GM12878 (cell line): Measurements from ENCODE around the gene MTFR1L. TPM values are rescaled to one million over a fixed set of nuclear protein-coding genes. Genes with fewer than 3 reads are reported as not detected.

ENCODE experiments used
- ATAC-seq: fragments of 200-7000 bp; cut with Tn5 transposase; 3 replicates; pipeline ENCODE4 v1.9.1; 2020; ENCODE audit warnings: mild to moderate bottlenecking, moderate library complexity
- BruUV-seq: library from RNA; stranded (reverse); fragments of 400-500 nt; replicated peaks from 2 replicates; lab custom pipeline; 2021; lab: Mats Ljungman, UMichigan
- CTCF ChIA-PET: fragments of 300-600 bp; sonication (Branson Sonifier 250); formaldehyde crosslinking; extraction: SDS; loops from one replicate; lab custom pipeline; 2021; ENCODE audit warnings: inconsistent platforms; lab: Yijun Ruan, JAX
- POLR2A ChIA-PET: fragments of 350-600 bp; formaldehyde crosslinking; extraction: SDS; loops from one replicate; lab custom pipeline; 2021; ENCODE audit warnings: inconsistent platforms; lab: Charles Lee
- RAD21 ChIA-PET: fragments of 300-600 bp; sonication (Branson Sonifier 250); formaldehyde crosslinking; loops from one replicate; lab custom pipeline; 2023; ENCODE audit warnings: antibody characterized with exemption; ENCODE audit not compliant: unreplicated experiment; lab: Charles Lee
- SMC1A ChIA-PET: fragments of 300-600 bp; sonication (Branson Sonifier 250); formaldehyde crosslinking; loops from one replicate; lab custom pipeline; 2023; ENCODE audit not compliant: unreplicated experiment, uncharacterized antibody; lab: Charles Lee
- DNase-seq: peaks from one replicate; pipeline ENCODE4 v3.0.0-alpha.2; 2011; ENCODE audit warnings: low read depth, low spot score
- FAIRE-seq: peaks from 3 replicates; lab custom pipeline; 2011; peaks lifted over from hg19 to GRCh38; lab: Jason Lieb, UNC
- H2AFZ ChIP-seq: 2 replicates; pipeline ENCODE4 v1.6.0; 2011; ENCODE audit warnings: low read depth, low read length, control low read depth; ENCODE audit not compliant: control insufficient read depth
- H3K27ac ChIP-seq: 2 replicates; pipeline ENCODE4 v1.5.1; 2011; ENCODE audit warnings: control low read depth; ENCODE audit not compliant: control insufficient read depth, insufficient read depth
- H3K27me3 ChIP-seq, 2 experiments: replicated peaks in 1 of 2; 2 replicates each; pipeline versions ENCODE4 v1.6.0 to v1.6.1; 2011; ENCODE audit warnings: low read length in 1 of 2; ENCODE audit not compliant: control insufficient read depth in 2 of 2, insufficient read depth in 2 of 2
- H3K36me3 ChIP-seq, 2 experiments: 2 replicates each; pipeline ENCODE4 v1.5.1; 2011; ENCODE audit warnings: low read length in 1 of 2; ENCODE audit not compliant: control insufficient read depth in 2 of 2, insufficient read depth in 2 of 2
- H3K4me1 ChIP-seq: 2 replicates; pipeline ENCODE4 v1.6.1; 2011; ENCODE audit warnings: mild to moderate bottlenecking, low read length, moderate library complexity, mixed read lengths; ENCODE audit not compliant: control insufficient read depth, insufficient read depth
- H3K4me2 ChIP-seq: 2 replicates; pipeline ENCODE4 v1.6.0; 2011; ENCODE audit warnings: control low read depth; ENCODE audit not compliant: control insufficient read depth, insufficient read depth
- H3K4me3 ChIP-seq: fragments of 200-600 bp; sonication (generic); 2 replicates; pipeline ENCODE4 v1.5.1; 2016
- H3K79me2 ChIP-seq: 2 replicates; pipeline ENCODE4 v1.6.0; 2011; ENCODE audit warnings: low read length; ENCODE audit not compliant: control insufficient read depth, insufficient read depth
- H3K9ac ChIP-seq: 2 replicates; pipeline ENCODE4 v1.8.0; 2011; ENCODE audit warnings: low read length, control low read depth, mixed read lengths; ENCODE audit not compliant: control insufficient read depth, insufficient read depth
- H3K9me3 ChIP-seq: replicated peaks from 3 replicates; pipeline ENCODE4 v1.5.1; 2011; ENCODE audit warnings: mild to moderate bottlenecking, low read length; ENCODE audit not compliant: control insufficient read depth, insufficient read depth
- H4K20me1 ChIP-seq: 2 replicates; pipeline ENCODE4 v1.6.0; 2011; ENCODE audit not compliant: control insufficient read depth, insufficient read depth
- BRCA1 ChIP-seq: IDR thresholded peaks from 2 replicates; pipeline ENCODE4 v1.6.1; 2011; ENCODE audit warnings: low read depth, low read length, improper control_type of control experiment
- CHD2 ChIP-seq: IDR thresholded peaks from 2 replicates; pipeline ENCODE4 v1.6.1; 2011; ENCODE audit warnings: low read depth, low read length, improper control_type of control experiment, borderline replicate concordance
- EP300 ChIP-seq, 2 experiments: fragments of 150-350 bp in 1 of 2; IDR thresholded peaks; 2 replicates each; pipeline ENCODE4 v1.6.1; 2011 to 2012; ENCODE audit warnings: low read depth in 2 of 2, low read length in 2 of 2, borderline replicate concordance in 1 of 2, improper control_type of control experiment in 1 of 2, inconsistent platforms in 1 of 2; ENCODE audit not compliant: control insufficient read depth in 1 of 2
- IKZF1 ChIP-seq: fragments of 450-650 bp; conservative IDR thresholded peaks from 2 replicates; pipeline ENCODE4 v1.6.1; 2017; ENCODE audit warnings: antibody characterized with exemption, mild to moderate bottlenecking
- KDM1A ChIP-seq: fragments of 200-600 bp; sonication (generic); IDR thresholded peaks from 2 replicates; pipeline ENCODE4 v1.6.1; 2016; ENCODE audit warnings: borderline replicate concordance
- RAD51 ChIP-seq: fragments of 450-650 bp; IDR thresholded peaks from 2 replicates; pipeline ENCODE4 v1.6.1; 2016; ENCODE audit warnings: moderate library complexity, mild to moderate bottlenecking, inconsistent platforms
- RCOR1 ChIP-seq: conservative IDR thresholded peaks from 2 replicates; pipeline ENCODE4 v1.6.1; 2012; ENCODE audit warnings: low read depth, low read length, improper control_type of control experiment
- SPI1 ChIP-seq: IDR thresholded peaks from 2 replicates; pipeline ENCODE4 v1.6.1; 2011; ENCODE audit warnings: low read depth, mild to moderate bottlenecking, low read length, moderate library complexity, borderline replicate concordance; ENCODE audit not compliant: insufficient read depth
- SREBF1 ChIP-seq: IDR thresholded peaks from 2 replicates; pipeline ENCODE4 v1.6.1; 2012; ENCODE audit warnings: mild to moderate bottlenecking, low read length
- TAF1 ChIP-seq: IDR thresholded peaks from 2 replicates; pipeline ENCODE4 v1.6.1; 2011; ENCODE audit warnings: mild to moderate bottlenecking, low read depth, low read length, borderline replicate concordance
- TCF12 ChIP-seq: IDR thresholded peaks from 2 replicates; pipeline ENCODE4 v1.6.1; 2011; ENCODE audit warnings: low read depth, mild to moderate bottlenecking, low read length
- USF1 ChIP-seq: IDR thresholded peaks from 2 replicates; pipeline ENCODE4 v1.6.1; 2011; ENCODE audit warnings: borderline replicate concordance, low read depth, mild to moderate bottlenecking, moderate library complexity, mixed read lengths, low read length; ENCODE audit not compliant: insufficient read depth; ENCODE audit errors: extremely low read length
- YBX1 ChIP-seq: fragments of 450-650 bp; IDR thresholded peaks from 2 replicates; pipeline ENCODE4 v1.6.1; 2016; ENCODE audit warnings: antibody characterized with exemption
- ZBED1 ChIP-seq: IDR thresholded peaks from 2 replicates; pipeline ENCODE4 v1.6.1; 2016; ENCODE audit warnings: borderline replicate concordance
- ZNF207 ChIP-seq: fragments of 450-650 bp; IDR thresholded peaks from 2 replicates; pipeline ENCODE4 v1.6.1; 2014; ENCODE audit warnings: antibody characterized with exemption, mild to moderate bottlenecking, borderline replicate concordance
- WGBS: methylation state at CpG from one replicate; pipeline ENCODE4 v1.1.6; 2016; ENCODE audit warnings: low lambda C conversion rate; ENCODE audit not compliant: insufficient replicate concordance, insufficient coverage; ENCODE audit errors: missing lambda C conversion rate; 5-methylcytosine and 5-hydroxymethylcytosine counted together
- in situ Hi-C: fragments of 300-500 bp; cut with MboI; formaldehyde crosslinking; loops from 9 replicates; pipeline ENCODE4 v1.14.3; 2018; ENCODE audit warnings: mixed read lengths
- intact Hi-C: fragments of 100-400 bp; cut with micrococcal nuclease; formaldehyde crosslinking; loops from one replicate; pipeline ENCODE4 v1.14.2; 2022; ENCODE audit not compliant: unreplicated experiment
- polyA plus RNA-seq, 11 experiments: library from polyadenylated mRNA; depleted of rRNA in 4 of 11; unstranded in 6 of 11; stranded (reverse) in 5 of 11; fragments of >200 nt; fragmentation: Nextera tagmentation in 4 of 11; fragmentation: Illumina TruSeq in 1 of 11; extraction: Ambion mirVana in 4 of 11; extraction: Trizol in 1 of 11; gene quantifications; 1 replicate in 1 of 11; 2 replicates in 10 of 11; pipeline versions ENCODE4 v1.2.1 to v1.2.3, GENCODE V29; 2011 to 2016; ENCODE audit warnings: inconsistent platforms in 2 of 11, missing spikeins in 2 of 11, low read depth in 1 of 11
- total RNA-seq, 4 experiments: library from RNA; depleted of rRNA in 3 of 4; stranded (reverse); fragments of >200 nt in 3 of 4; fragmentation: Illumina TruSeq in 1 of 4; extraction: Trizol in 1 of 4; gene quantifications; 2 replicates each; pipeline versions ENCODE4 v1.2.1 to v1.2.3, GENCODE V29; 2013 to 2021
- TF ChIP-seq, protein P1 (sequence below): IDR thresholded peaks from 2 replicates; pipeline ENCODE4 v1.6.1; 2012; ENCODE audit warnings: low read depth, low read length, improper control_type of control experiment

The MTFR1L gene
- total and polyA plus RNA-seq, 10 of the 15 experiments (the other 5 are each of a cell fraction or from before 2014, with no cell fraction given): 16.9 to 44.2 (median 30.3) TPM

DNA sequence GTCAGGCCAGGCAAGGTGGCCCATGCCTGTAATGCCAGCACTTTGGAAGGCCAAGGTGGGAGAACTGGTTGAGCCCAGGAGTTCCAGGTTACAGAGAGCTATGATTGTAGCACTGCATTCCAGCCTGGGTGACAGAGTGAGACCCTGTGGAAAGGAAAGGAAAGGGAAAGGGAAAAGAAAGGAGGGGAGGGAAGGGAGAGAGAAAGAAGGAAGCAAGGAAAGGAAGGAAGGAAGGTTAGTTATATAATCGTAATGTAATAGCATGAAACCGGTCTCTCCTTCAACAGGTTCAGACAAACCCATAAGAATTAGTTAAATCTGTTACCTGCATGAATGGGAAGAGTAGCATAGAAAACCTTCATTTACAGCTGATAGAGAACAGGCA, 56.9 kb downstream of the MTFR1L start:
- H4K20me1 ChIP-seq: no peaks in the 10 kb centered on the region
- TF ChIP-seq USF1 (no peak), RAD51 (no peak), EP300 (IDR thresholded peaks at IDR 0.05; ENCODE audit: borderline replicate concordance in 1 of 2, control insufficient read depth in 1 of 2, low read depth in 2 of 2, low read length in 2 of 2) (no peak), ZBED1 (no peak), ZNF207 (no peak), YBX1 (no peak), BRCA1 (no peak), SPI1 (no peak), TAF1 (no peak), IKZF1 (no peak), KDM1A (no peak), RCOR1 (no peak), SREBF1 (no peak), CHD2 (no peak), TCF12 (no peak)
- TF ChIP-seq, protein P1, sequence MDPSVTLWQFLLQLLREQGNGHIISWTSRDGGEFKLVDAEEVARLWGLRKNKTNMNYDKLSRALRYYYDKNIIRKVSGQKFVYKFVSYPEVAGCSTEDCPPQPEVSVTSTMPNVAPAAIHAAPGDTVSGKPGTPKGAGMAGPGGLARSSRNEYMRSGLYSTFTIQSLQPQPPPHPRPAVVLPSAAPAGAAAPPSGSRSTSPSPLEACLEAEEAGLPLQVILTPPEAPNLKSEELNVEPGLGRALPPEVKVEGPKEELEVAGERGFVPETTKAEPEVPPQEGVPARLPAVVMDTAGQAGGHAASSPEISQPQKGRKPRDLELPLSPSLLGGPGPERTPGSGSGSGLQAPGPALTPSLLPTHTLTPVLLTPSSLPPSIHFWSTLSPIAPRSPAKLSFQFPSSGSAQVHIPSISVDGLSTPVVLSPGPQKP: no peak
- ATAC-seq (no peak), FAIRE-seq (no peak), DNase-seq (no peak)
- RAD21 ChIA-PET: interaction anchor here (1.0 kb wide), 1 partner anchor 27 kb away, joined by 3 read pairs; no protein-coding TSS in a partner anchor
- intact Hi-C loops (no loop called here), in situ Hi-C loops (no loop called here)
- no peak overlapping the region for H3K9ac ChIP-seq
- peaks cover 9% of the 10 kb centered on the region for H3K79me2 ChIP-seq
- BruUV-seq: no TSS peak
- H3K4me3 ChIP-seq: no peak overlapping the region
- H3K27me3 ChIP-seq: no peaks in the 10 kb centered on the region; a peak in 1 of 4 replicates
- H3K27ac ChIP-seq: no peak overlapping the region
- H3K9me3 ChIP-seq: no peaks in the 10 kb centered on the region
- SMC1A ChIA-PET: interaction anchor here (1.1 to 2.7 kb wide), 2 partner anchors 28 to 121 kb away, joined by 4 to 8 read pairs; partner anchors contain the start of gene PAFAH2
- peaks cover 27% of the 10 kb centered on the region for H3K4me1 ChIP-seq
- CTCF ChIA-PET: interaction anchor here (1.0 to 3.1 kb wide), 3 partner anchors 19 to 121 kb away, joined by 3 to 25 read pairs (median 4); partner anchors contain the start of gene PAFAH2
- no peak overlapping the region for H2AFZ ChIP-seq
- 71% methylated on average over 2 of the region's 2 CpGs for WGBS
- H3K4me2 ChIP-seq: no peak overlapping the region
- POLR2A ChIA-PET: interaction anchor here (3.6 kb wide), 1 partner anchor 28 kb away, joined by 26 read pairs; no protein-coding TSS in a partner anchor
- no peaks in the 10 kb centered on the region for H3K36me3 ChIP-seq
